Inflammatory macrophage treated with lipopolysaccharide for 1 hour (primary cell): ENCODE measurements around the gene TMEM203.

Experiments used
- DNase-seq, 2 donors: peaks; one replicate each; pipeline ENCODE4 v3.0.0-alpha.2; 2020 to 2022

TMEM203 gene

GRCh38 chr9:137163365-137163715, 42.1 kb downstream of the TMEM203 start:
- no peak for DNase-seq

GRCh38 chr9:137162505-137163364, 42.7 kb downstream of the TMEM203 start:
- no peak for DNase-seq

DNA sequence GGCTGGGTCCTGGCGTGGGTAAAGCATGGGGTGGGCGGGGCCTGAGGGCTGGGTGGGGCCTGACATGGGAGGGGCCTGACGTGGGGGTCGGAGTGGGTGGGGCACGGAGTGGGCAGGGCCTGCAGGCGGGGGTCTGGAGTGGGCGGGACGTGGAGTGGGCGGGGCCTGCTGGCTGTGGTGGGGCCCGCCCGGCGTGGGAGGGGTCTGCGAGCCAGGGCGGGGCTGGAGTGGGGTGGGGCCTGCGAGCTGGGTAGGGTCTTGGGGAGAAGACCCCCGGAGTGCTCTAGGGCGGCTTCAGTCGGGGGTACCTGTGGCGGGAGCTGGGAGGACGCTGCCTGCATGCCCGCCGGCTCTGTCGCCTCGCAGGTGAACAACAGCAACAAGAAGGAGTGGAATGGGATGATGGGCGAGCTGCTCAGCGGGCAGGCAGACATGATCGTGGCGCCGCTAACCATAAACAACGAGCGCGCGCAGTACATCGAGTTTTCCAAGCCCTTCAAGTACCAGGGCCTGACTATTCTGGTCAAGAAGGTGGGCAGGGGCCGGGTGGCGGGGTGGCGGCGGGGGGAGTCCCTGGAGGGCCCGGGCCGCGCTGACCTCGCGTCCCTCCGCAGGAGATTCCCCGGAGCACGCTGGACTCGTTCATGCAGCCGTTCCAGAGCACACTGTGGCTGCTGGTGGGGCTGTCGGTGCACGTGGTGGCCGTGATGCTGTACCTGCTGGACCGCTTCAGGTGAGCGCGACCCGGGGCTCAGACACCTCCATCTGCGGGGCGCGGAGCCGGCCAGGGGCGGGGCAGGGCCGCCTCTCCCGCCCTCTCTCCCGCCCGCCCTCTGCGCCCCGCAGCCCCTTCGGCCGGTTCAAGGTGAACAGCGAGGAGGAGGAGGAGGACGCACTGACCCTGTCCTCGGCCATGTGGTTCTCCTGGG, 43.6 kb downstream of the TMEM203 start:
- DNase-seq = no peak

DNA sequence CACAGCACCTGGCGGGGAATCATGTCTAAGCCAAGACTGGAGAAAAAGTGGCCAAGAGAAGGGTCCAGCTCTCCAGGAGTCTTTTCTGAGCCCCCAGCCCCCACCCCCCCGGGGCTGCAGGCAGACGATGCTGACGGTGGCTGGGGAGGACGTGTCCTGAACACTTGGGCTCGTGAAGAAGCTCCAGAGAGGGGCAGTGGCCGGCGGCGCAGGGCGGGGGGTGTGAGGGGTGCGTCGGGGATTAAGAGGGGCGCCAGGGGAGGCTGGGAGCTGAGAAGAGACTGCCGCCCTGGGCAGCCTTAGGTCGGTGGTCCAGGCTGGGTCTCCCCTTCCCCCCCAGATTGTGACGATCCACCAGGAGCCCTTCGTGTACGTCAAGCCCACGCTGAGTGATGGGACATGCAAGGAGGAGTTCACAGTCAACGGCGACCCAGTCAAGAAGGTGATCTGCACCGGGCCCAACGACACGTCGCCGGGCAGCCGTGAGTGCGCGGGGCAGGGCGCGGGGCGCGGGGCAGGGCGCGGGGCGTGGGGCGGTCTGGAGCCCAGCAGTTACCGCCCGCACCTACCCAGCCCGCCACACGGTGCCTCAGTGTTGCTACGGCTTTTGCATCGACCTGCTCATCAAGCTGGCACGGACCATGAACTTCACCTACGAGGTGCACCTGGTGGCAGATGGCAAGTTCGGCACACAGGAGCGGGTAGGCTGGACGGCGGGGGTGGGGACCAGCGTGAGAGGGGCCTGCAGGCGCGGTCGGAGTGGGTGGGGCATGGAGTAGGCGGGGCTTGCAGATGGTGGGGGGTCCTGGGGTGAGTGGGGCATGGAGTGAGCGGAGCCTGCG, 44.5 kb downstream of the TMEM203 start:
- no peak for DNase-seq

- no peak for DNase-seq
Measured at GRCh38 chr9:137160054-137160425, 45.4 kb downstream of the TMEM203 start.

DNA sequence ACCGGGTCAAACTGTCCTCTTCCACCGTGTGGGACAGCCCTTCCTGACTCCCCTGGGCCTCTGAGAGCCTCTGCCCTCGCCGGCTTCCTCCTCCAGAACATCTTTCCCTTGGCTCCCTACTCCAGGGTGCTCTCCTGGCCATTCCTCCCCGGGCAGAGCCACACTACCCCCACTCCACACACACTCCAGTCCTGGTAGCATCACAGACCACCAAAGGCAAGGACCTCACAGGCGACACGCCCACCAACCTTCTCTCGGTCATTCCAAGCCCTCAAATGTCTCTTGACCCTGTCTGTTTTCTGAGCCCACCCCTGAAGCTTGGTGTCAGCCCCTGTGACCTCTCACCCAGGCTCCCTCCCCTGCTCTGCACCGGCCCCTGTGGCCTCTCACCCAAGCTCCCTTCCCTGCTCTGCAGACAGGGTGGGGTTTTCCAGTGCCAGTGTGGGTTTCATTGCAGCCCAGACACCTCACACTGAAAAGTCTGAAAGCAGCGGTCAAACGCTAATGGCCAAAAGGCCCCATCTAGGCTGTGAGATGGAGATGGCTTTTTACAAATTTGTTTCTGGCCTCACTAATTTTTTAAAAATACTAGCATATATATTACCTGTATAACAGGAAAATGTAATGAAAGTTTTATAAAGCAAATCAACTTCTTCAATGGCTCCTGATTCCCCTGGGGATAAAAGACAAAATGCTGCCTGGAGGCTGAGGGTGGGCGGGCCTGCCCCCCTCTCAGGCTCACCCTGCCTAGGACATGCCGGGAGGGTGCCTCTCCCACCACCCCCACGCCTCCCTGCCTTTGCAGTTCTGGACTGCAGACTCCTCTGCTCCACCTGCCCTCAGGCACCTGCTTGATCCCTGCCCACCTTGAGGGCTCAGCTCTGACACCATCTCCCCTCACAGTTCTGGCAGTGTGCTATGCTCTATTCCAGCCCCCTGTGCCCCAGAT, 46.1 kb downstream of the TMEM203 start:
- no peak for DNase-seq

DNA sequence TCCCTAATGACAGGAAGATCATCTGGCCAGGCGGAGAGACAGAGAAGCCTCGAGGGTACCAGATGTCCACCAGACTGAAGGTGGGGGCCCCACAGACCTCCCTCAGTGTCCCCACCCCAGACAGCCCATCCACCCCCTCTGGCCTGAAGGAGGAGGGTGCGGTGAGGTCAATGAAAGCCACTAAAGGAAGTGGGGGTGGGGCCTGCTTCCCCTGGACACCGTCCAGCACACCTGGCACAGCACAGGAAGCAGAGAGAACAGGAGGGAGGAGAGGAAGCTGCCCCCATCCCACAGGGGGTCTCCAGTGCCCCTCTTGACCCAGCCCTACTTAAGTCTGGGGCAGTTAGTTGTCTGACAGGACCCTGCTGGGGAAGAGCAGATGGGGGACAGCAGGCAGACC, 46.8 kb downstream of the TMEM203 start:
- DNase-seq = no peak

DNA sequence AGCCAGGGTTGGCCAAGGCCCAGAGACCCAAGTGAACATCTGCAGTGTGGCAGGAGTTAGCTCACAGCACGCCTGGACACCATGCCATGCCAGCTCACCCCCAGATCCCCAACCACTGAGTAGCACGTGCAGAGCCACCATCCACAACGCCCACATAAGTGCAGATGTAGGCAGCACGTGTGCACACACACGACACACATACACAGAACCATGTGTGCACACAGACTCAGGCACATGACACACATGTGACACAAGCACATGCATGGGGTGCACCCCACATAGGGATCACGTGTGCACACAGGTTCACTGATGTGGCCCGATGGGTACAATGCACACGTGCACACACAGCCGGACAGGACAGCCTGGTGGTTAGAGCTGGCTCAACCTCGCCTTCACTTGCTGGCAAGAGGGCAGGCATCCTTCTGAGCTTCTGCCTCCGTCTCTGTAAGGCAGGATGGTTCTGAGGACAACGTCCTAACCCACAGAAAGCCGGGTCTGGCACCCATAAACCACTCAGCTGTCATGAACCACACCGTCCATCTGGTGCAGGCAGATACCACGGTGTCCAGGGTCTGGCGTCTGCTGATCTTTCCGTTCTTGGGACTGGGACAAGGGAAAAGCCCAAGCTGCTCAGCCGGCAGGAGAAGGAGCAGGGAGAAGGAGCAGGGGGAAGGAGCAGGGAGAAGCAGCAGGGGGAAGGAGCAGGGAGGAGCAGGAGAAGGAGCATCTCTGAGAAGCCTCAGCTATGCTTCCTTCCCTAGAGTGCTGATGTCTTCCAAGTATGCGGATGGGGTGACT, 47.6 kb downstream of the TMEM203 start:
- no peak for DNase-seq

- DNase-seq = peak; percentile 82 to 88
Measured at GRCh38 chr9:137156567-137157375, 48.7 kb downstream of the TMEM203 start.
